ENCODE data around the gene NCOA6. TPM values are rescaled to one million over a fixed set of nuclear protein-coding genes. Genes with fewer than 3 reads are reported as not detected.

The NCOA6 gene
- total RNA-seq, 2 experiments from 2014 or later: 8.8 to 24.4 TPM

DNA sequence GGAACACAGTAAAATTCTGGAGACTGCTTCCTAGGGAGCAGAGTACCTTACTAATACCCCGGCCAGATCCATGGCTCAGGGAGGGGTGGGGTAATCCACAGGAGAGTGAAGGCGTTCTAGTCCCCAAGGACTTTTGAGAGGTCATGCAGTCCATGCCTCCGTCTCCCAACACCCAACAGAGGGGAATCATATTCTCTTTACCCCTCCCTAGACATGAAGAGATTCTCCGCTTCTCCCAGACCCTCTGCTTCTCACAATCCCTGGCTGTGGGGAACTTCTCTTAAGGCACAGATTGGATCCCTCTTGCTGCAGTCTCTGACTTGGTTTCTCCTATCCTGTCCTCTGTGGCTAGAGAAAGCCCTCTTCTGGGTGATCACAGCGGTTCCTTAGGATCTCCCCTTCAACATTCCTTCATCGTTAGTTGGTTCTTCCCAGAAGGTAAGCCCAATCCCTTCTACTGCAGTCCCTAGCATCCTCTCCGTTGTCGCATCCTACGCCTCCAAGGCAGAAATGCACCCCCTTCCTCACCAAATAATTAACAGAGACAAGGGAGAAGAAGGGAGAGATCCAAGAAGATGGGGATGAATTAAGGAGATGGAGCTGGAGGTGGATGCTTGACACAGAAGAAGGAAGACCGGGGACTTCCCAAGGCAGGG, 46.6 kb upstream of the NCOA6 start:
- Histone ChIP-seq H3K9me2 (ENCODE audit: insufficient read depth, low read length) (no peaks in the 10 kb centered on the region), H3K36me3 (ENCODE audit: insufficient read depth, low read length) (no peaks in the 10 kb centered on the region), H3K4me2 (ENCODE audit: low read length) (peak overlapping the region; percentile 67), H3K27ac (ENCODE audit: low read depth, low read length, poor library complexity, severe bottlenecking) (no peak overlapping the region), H3K4me1 (ENCODE audit: insufficient read depth, low read length, poor library complexity, severe bottlenecking) (peaks cover 41% of the 10 kb centered on the region), H3K9me3 (ENCODE audit: low read length) (no peaks in the 10 kb centered on the region), H2AFZ (ENCODE audit: low read length) (peak overlapping the region; percentile 66; the same call in 1 of the 2 replicates), H3K4me3 (ENCODE audit: low read depth, low read length, poor library complexity, severe bottlenecking) (peak overlapping the region; percentile 54), H3K79me2 (ENCODE audit: insufficient read depth, low read depth, low read length) (no peaks in the 10 kb centered on the region), H4K20me1 (ENCODE audit: insufficient read depth, low read length) (no peaks in the 10 kb centered on the region)
- ChIA-PET POLR2A (interaction anchor here (1.4 kb wide), 1 partner anchor 84 kb away, joined by 3 read pairs; the partner anchor contains the start of genes GSS and MYH7B), CTCF (ENCODE audit: unreplicated experiment) (interaction anchor here (0.5 kb wide), 1 partner anchor 16 kb away, joined by 3 read pairs; no protein-coding TSS in a partner anchor)
- TF ChIP-seq EZH2phosphoT487 (IDR thresholded peaks at IDR 0.05; ENCODE audit: borderline replicate concordance, low read depth, low read length): no peak
- TF ChIP-seq, protein P1, sequence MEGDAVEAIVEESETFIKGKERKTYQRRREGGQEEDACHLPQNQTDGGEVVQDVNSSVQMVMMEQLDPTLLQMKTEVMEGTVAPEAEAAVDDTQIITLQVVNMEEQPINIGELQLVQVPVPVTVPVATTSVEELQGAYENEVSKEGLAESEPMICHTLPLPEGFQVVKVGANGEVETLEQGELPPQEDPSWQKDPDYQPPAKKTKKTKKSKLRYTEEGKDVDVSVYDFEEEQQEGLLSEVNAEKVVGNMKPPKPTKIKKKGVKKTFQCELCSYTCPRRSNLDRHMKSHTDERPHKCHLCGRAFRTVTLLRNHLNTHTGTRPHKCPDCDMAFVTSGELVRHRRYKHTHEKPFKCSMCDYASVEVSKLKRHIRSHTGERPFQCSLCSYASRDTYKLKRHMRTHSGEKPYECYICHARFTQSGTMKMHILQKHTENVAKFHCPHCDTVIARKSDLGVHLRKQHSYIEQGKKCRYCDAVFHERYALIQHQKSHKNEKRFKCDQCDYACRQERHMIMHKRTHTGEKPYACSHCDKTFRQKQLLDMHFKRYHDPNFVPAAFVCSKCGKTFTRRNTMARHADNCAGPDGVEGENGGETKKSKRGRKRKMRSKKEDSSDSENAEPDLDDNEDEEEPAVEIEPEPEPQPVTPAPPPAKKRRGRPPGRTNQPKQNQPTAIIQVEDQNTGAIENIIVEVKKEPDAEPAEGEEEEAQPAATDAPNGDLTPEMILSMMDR (conservative IDR thresholded peaks at IDR 0.05; ENCODE audit: low read length): no peak
- DNase-seq (ENCODE audit: low spot score): no peak
- intact Hi-C loops (cut with micrococcal nuclease; ENCODE audit: unreplicated experiment): loop anchor here (10.0 kb wide), 1 partner anchor 403 kb away; the partner anchor contains the start of gene MMP24OS
- no TSS peak for BruUV-seq (replicated peaks)

DNA sequence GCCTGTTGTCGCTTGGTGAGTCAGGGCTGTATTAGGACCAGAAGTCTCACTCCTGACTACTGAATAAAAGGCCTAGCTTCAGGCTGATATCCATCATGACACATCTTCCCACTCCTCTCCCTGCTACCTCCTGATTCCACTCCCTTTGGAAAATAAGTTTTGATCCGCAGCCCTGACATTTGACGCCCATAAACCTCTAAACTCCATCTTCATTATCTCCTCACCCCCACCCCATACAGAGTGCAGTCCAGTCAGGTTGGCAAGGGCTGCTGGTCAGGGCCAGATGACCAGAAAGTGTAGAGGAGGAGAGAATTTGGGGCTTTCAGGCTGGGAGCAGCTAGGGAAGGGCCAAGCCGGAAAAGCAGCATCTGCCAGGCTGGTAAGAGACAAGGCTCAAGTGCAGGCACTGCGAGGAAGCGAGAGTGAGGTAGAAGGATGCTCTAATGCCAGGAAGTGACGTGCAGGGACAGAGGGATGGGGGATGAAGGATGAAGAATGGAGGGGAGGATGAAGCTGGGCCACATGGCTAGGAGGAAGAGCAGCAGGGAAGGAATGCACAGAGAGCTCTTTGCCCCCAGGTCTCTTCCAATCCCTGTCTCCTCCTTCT, 46.0 kb upstream of the NCOA6 start:
- H3K36me3 ChIP-seq (ENCODE audit: insufficient read depth, low read length): no peaks in the 10 kb centered on the region
- H3K9me2 ChIP-seq (ENCODE audit: insufficient read depth, low read length): no peaks in the 10 kb centered on the region
- H3K9me3 ChIP-seq (ENCODE audit: low read length): no peaks in the 10 kb centered on the region
- no peak overlapping the region for H2AFZ ChIP-seq (ENCODE audit: low read length)
- H4K20me1 ChIP-seq (ENCODE audit: insufficient read depth, low read length): no peaks in the 10 kb centered on the region
- POLR2A ChIA-PET: interaction anchor here (0.6 kb wide), 1 partner anchor 19 kb away, joined by 4 read pairs; no protein-coding TSS in a partner anchor
- intact Hi-C loops (cut with micrococcal nuclease; ENCODE audit: unreplicated experiment): loop anchor here (10.0 kb wide), 1 partner anchor 403 kb away; the partner anchor contains the start of gene MMP24OS
- CTCF ChIA-PET (ENCODE audit: unreplicated experiment): no interaction called here
- H3K4me1 ChIP-seq (ENCODE audit: insufficient read depth, low read length, poor library complexity, severe bottlenecking): peaks cover 35% of the 10 kb centered on the region
- no peaks in the 10 kb centered on the region for H3K79me2 ChIP-seq (ENCODE audit: insufficient read depth, low read depth, low read length)
- DNase-seq (ENCODE audit: low spot score): no peak
- H3K27ac ChIP-seq (ENCODE audit: low read depth, low read length, poor library complexity, severe bottlenecking): no peak overlapping the region
- H3K4me3 ChIP-seq (ENCODE audit: low read depth, low read length, poor library complexity, severe bottlenecking): no peak overlapping the region
- BruUV-seq (replicated peaks): no TSS peak
- H3K4me2 ChIP-seq (ENCODE audit: low read length): peak overlapping the region; percentile 67; the same call in 1 of the 2 replicates
- TF ChIP-seq EZH2phosphoT487 (IDR thresholded peaks at IDR 0.05; ENCODE audit: borderline replicate concordance, low read depth, low read length): no peak
- TF ChIP-seq, protein P1 (conservative IDR thresholded peaks at IDR 0.05; ENCODE audit: low read length): no peak

Measured in OCI-LY7 (cell line).